Measurements from ENCODE around the gene SUPT5H.
A peak's percentile ranks its signal among the peaks of the same experiment; 100 is the strongest.

Gene SUPT5H

GRCh38 chr19:39498798-39499642, 53.6 kb downstream of the SUPT5H start, which contains the start of gene DLL3:
Gene DLL3, plus strand, starts transcription at chr19:39498947. Its CDS starts 28 bp downstream, at chr19:39498975.
- peak; percentile 55 for DNase-seq

DNA sequence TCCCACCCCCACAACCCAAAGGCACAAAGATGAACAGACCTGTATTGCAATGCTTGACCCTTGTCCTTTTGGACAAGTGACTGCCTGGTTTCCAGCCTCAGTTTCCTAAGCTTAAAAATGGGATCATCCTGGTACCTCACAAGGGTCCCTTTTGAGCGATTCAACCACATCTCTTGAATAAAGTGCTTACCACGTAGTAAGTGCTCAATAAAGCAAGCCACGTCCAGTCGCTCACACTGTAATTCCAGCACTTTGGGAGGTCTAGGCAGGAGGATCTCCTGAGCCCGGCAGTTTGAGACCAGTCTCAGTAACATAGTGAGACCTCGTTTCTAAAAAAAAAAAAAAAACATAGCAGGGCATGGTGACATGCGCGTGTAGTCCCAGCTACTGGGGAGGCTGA, 54.5 kb downstream of the SUPT5H start:
- no peak for DNase-seq

DNA sequence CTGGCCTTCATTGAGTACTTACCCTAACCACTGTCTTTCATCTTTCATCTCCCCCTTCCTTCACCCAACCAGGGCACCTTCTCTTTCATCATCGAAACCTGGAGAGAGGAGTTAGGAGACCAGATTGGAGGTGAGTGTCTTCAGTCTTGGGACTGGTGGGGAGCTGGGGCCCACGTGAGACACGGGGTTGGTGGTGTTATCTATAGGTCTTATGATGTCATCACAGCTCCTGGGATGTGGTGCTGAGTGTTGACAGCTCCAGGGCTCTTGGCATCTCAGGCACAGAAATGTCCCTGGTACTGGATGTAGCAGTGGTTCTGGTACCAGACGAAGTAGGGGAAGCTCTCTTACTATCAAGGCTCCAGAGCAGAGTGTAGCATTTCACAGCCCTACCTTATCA, 55.2 kb downstream of the SUPT5H start:
- no peak for DNase-seq

- no peak for DNase-seq
Observed at GRCh38 chr19:39501340-39501739, 56.0 kb downstream of the SUPT5H start.

DNA sequence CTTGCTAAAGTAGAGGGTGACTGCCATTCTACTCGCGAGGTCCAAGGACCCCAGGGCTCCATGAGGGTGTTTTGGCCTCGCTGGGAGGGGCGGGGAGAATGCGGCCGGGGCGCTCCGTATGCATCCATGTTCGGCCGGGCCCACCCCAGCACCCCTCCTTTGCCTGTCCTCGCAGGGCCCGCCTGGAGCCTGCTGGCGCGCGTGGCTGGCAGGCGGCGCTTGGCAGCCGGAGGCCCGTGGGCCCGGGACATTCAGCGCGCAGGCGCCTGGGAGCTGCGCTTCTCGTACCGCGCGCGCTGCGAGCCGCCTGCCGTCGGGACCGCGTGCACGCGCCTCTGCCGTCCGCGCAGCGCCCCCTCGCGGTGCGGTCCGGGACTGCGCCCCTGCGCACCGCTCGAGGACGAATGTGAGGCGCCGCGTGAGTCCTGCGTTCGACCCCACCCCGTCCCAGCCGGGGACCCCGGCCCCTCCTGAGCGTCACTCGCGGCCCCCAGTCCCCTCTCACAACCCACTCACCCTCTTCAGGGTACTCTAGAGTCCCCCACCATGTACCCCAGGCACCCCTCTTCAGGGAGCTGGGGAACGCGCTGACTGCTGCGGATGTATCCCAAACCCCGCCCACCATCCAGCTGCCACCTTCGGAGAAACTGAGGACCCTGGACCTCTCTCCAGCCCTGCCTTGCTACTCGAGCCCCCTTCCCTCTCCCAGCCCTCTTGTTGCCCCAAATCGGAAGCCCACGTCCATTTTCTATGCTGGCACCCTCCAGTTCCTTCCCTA, 57.4 kb downstream of the SUPT5H start:
- no peak for DNase-seq

DNA sequence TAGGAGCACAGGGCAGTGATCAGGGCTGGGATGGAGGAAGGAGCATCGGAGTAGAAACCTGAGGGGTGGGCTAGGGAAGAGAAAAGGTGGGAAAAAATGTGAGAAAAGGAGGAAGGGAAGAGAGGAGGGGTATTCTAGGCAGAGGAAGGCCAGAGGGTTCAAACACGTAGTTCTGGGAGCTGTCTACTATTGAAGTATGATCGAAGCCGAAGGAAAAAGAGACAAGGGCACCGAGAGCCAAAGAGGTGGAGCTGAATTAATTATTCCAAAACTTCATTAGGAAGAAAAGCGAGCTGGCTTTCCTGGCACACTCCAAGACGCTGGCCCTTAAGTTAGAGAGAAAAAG, 61.2 kb downstream of the SUPT5H start:
- no peak for DNase-seq

DNA sequence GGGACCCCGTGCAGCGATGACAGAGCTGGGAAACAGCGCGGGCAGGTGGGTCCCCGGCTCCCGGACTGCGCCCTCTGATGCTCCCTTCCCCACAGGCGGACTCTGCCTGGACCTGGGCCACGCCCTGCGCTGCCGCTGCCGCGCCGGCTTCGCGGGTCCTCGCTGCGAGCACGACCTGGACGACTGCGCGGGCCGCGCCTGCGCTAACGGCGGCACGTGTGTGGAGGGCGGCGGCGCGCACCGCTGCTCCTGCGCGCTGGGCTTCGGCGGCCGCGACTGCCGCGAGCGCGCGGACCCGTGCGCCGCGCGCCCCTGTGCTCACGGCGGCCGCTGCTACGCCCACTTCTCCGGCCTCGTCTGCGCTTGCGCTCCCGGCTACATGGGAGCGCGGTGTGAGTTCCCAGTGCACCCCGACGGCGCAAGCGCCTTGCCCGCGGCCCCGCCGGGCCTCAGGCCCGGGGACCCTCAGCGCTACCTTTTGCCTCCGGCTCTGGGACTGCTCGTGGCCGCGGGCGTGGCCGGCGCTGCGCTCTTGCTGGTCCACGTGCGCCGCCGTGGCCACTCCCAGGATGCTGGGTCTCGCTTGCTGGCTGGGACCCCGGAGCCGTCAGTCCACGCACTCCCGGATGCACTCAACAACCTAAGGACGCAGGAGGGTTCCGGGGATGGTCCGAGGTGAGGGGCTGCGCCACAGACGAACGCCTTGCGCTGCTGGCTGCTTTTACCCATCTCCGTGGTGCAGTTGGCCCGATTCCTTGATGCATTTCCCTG, 61.7 kb downstream of the SUPT5H start:
- peak; percentile 87 for DNase-seq

DNA sequence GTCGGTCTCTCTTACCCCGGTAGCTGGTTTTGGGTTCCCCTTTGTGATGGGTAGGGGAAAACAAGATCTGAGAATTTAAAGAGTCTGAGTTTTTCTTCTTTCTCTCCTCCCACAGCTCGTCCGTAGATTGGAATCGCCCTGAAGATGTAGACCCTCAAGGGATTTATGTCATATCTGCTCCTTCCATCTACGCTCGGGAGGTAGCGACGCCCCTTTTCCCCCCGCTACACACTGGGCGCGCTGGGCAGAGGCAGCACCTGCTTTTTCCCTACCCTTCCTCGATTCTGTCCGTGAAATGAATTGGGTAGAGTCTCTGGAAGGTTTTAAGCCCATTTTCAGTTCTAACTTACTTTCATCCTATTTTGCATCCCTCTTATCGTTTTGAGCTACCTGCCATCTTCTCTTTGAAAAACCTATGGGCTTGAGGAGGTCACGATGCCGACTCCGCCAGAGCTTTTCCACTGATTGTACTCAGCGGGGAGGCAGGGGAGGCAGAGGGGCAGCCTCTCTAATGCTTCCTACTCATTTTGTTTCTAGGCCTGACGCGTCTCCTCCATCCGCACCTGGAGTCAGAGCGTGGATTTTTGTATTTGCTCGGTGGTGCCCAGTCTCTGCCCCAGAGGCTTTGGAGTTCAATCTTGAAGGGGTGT, 62.5 kb downstream of the SUPT5H start:
- DNase-seq: no peak

- DNase-seq: no peak
Observed at GRCh38 chr19:39508629-39509028, 63.2 kb downstream of the SUPT5H start.

- no peak for DNase-seq
Observed at GRCh38 chr19:39509233-39509632, 63.9 kb downstream of the SUPT5H start.

GRCh38 chr19:39512988-39513387, 67.6 kb downstream of the SUPT5H start:
- DNase-seq: no peak

DNA sequence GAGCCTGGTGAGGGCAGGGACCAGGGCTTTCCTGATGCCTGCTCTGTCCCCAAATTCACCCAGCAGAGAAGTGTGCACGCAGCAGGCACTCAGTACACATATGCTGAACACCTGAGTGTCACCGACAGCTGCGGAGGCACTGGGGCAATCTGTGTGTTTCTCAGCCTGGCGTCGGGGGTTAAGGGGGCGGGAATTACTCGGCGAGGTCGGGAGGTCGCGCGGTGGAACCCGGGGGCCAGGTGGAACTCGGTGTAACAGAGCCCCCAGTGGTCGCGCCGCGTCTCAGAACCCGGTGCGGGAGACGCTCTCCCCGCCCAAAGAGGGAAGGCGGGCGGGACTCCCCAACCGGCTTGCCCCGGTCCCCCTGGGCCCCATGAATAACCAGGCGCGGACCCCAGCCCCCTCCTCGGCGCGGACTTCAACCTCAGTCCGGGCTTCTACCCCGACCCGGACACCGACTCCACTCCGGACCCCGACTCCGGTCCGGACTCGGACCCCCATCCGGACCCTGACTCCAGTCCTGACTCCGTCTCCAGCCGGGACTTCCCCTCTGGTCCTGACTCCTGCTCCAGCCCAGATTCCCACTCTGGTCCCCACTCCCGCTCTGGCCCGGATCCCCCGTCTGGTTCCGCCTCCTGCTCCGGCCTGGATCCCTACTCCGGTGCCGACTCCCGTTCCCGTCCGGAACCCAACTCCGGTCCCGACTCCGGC, 69.6 kb downstream of the SUPT5H start, which contains the start of gene SELENOV:
Gene SELENOV, plus strand, starts transcription at position 300 of the 711 bp plus-strand sequence. Its CDS starts 74 bp downstream, at position 374.
- DNase-seq: no peak

DNA sequence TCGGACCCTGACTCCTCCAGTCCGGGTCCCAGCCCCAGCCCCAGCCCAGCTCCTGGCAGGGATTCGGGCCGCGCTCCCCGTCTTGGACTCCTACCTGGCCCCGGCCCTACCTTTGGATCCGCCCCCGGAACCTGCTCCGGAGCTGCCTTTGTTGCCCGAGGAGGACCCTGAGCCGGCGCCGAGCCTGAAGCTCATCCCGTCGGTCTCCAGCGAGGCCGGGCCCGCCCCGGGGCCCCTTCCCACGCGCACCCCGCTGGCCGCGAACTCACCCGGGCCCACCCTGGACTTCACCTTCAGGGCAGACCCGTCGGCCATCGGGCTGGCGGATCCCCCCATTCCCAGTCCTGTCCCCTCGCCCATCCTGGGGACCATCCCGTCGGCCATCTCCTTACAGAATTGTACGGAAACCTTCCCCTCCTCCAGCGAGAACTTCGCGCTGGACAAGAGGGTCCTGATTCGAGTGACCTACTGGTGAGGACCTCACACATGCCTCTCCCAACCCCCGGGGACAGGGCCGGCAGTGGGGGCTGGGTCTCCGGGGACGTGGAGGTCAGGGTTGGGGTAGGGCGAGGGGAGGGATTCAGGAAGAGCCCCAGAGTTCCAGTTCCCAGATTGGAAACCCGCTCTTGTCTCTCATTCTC, 70.3 kb downstream of the SUPT5H start:
- DNase-seq: no peak

DNA sequence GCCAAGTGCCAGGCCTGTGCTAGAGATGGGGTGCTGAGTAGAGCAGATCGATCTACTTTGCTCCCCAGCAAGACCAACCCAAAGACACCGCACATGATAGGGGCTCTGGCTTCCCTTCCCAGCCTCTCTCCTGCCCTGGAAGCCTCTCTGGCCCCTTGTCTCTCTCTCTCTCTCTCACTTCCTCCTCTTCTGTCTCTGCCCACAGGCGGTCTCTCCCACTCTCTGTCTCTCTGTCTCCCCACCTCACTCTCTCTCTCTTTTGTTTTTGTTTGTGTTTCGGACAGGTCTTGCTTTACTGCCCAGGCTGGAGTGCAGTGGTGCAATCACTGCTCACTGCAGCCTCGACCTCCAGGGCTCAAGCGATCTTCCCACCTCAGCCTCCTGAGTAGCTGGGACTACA, 70.9 kb downstream of the SUPT5H start:
- no peak for DNase-seq

DNA sequence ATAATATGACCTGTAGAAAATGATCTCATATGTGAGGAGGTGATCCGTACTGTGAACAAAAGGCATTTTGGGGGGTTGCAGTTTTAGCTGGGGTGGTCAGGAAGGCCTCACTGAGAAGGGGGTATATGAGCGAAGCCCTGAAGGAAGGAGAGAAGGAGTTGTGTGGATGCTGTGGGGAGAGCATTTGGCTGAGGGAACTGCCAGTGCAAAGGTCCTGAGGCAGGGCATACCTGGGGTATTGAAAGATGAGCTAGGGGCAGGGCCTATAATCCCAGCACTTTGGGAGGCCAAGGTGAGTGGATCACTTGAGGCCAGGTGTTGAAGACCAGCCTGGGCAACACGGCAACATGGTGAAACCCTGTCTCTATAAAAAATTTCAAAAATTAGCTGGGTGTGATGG, 72.0 kb downstream of the SUPT5H start:
- no peak for DNase-seq

DNA sequence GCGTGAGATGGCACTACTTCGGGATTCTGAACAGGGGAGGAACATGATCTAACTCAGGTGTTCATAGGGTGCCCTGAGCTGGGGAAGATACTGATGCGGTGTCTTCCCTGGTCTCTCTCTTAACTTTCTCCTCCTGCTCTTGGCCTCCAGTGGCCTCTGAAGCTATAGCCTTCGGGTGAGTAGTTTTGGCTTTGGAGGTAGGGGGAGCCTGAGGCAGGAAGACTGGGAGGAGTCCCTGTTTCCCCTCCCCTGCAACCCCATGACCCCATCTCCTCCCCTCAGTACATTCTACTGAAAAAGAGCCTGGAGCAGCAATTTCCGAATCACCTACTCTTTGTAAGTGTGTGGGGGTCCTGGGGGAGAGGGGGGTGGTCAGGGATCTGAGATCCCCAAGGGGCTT, 73.1 kb downstream of the SUPT5H start:
- DNase-seq: no peak

DNA sequence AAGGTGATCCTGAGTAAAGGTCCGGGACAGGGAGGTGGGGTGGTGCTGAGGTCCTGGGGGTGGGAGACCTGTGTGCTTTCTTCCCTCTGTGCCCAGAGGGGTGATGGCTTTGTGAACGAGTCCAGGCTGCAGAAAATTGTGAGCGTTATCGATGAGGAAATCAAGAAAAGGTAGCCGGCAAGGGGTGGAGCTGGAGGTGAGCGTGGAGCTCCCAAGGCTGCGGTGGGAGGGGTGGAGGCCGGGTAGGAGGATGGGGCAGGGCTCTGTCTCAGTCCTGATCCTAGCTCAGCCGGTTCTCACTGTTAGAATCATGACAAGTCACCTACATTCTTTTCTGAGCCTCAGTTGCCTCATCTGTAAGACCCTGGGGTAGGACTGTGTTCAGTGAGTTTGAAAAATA, 73.6 kb downstream of the SUPT5H start:
- no peak for DNase-seq

DNA sequence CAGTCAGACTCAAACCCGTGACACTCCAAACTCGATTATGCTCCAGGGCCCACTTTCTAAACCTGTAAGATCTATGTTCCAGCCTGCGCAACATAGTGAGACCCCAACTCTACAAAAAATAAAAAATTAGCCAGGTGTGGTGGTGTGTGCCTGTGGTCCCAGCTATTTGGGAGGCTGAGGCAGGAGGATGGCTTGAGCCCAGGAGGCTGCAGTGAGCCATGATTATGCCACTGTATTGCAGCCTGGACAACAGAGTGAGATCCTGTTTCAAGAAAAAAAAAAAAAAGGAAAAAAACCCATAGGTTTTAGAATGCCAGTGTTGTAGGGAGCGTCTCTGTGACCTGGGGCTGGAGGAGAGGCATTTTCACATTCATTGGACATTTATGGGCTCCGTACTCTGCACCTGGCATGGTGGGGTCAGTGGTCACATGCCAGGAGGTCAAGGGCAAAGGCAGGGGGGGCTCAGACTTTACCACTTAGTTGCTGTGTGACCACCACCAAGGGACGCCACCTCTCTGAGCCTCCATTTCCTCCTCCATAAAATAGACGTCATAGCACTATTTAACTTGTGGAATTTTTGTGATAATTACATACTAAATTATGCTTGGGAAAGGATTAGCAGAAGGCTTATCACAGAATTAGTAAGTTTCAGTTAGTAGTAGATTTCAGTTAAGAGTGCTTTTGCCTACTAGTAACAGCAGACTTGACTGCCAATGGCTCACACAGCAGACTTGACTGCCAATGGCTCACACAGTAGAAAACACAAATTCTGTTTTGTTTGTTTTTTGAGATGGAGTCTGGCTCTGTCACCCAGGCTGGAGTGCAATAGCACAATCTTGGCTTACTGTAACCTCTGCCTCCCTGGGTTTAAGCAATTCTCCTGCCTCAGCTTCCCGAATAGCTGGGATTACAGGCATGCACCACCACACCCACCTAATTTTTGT, 75.4 kb downstream of the SUPT5H start:
- DNase-seq: no peak

DNA sequence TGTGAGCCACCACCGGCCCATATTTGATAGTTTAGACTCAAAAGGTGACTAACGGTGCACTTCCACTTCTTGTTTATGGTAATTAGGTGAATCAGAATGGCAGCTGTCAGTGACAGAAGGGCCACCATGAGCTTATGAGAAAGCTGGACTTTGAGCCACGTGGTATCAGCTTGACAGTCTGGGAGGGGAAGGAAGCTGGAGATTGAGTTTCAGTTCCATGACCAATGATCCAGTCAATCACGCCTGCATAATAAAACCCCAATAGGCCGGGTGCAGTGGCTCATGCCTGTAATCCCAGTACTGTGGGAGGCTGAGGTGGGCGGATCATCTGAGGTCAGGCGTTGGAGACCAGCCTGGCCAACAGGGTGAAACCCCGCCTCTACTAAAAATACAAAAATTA, 79.1 kb downstream of the SUPT5H start:
- no peak for DNase-seq

DNA sequence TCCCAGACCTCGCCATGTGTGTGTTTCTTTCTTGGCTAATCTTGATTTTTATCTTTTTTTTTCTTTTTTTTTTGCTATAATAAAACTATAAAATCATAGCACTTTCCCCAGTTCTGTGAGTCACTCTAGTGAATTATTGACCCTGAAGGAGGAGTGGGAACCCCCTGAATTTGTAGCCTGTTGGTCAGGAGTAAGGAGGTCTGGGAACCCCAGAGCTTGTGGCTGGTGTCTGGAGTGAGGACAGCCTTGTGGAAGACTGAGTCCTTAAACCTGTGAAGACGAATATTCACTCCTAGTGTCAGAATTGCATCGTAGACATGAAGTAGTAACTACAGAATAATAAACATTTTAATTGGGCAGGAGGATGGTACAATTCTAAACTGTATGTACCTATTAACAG, 79.8 kb downstream of the SUPT5H start:
- DNase-seq: no peak
